OCI-M2 (cell line): ENCODE measurements around the gene IER3.

Source experiments
- DNase-seq: peaks from one replicate; lab custom pipeline; 2025; ENCODE audit not compliant: unreplicated experiment; lab: John Stamatoyannopoulos, UW

The IER3 gene

GRCh38 chr6:30709101-30709868 lies 35.1 kb downstream of the IER3 start:
- DNase-seq: no peak

- no peak for DNase-seq
These were observed 37.0 kb downstream of the IER3 start for GRCh38 chr6:30707281-30707850.

GRCh38 chr6:30705620-30706019 lies 38.7 kb downstream of the IER3 start:
- DNase-seq: no peak

- DNase-seq: no peak
These were observed 40.5 kb downstream of the IER3 start for GRCh38 chr6:30703821-30704220.

GRCh38 chr6:30703011-30703410 lies 41.3 kb downstream of the IER3 start:
- DNase-seq: no peak

GRCh38 chr6:30700340-30700739 lies 44.0 kb downstream of the IER3 start:
- no peak for DNase-seq

GRCh38 chr6:30696432-30696831 lies 47.9 kb downstream of the IER3 start:
- no peak for DNase-seq
